Upper lobe of right lung (tissue), 1 donor: Measurements from ENCODE around the gene CROCC2. TPM values are rescaled to one million over a fixed set of nuclear protein-coding genes. Genes with fewer than 3 reads are reported as not detected.
A peak's percentile ranks its signal among the peaks of the same experiment; 100 is the strongest.

ENCODE experiments used
- ATAC-seq: fragments of 200-7000 bp; cut with Tn5 transposase; one replicate; pipeline ENCODE4 v1.9.1; 2020; ENCODE audit warnings: mild to moderate bottlenecking, moderate library complexity
- DNase-seq: peaks from one replicate; pipeline ENCODE4 v3.0.0-alpha.2; 2020
- H3K27ac ChIP-seq: fragments of 200-600 bp; one replicate; pipeline ENCODE4 v1.8.0; 2022
- H3K27me3 ChIP-seq: fragments of 200-600 bp; one replicate; pipeline ENCODE4 v1.8.0; 2022; ENCODE audit warnings: mild to moderate bottlenecking
- H3K36me3 ChIP-seq: fragments of 200-600 bp; one replicate; pipeline ENCODE4 v1.8.0; 2022
- H3K4me1 ChIP-seq: fragments of 200-600 bp; one replicate; pipeline ENCODE4 v1.8.0; 2022
- H3K4me3 ChIP-seq: fragments of 200-600 bp; one replicate; pipeline ENCODE4 v1.8.0; 2022; ENCODE audit warnings: mild to moderate bottlenecking
- H3K9me3 ChIP-seq: fragments of 200-600 bp; one replicate; pipeline ENCODE4 v1.8.0; 2022
- intact Hi-C: fragments of 100-400 bp; cut with DNase I; formaldehyde crosslinking; loops from one replicate; pipeline ENCODE4 v1.11.0; 2022
- long read RNA-seq: library from polyadenylated mRNA; unstranded; transcript quantifications from one replicate; pipeline ENCODE4 v2.0.0, GENCODE V29; 2021
- total RNA-seq: library from RNA; stranded (reverse); fragmentation: NEBNext Ultra II Directional; extraction: Animal tissue kit (Norgen Biotek cat#: 25700); gene quantifications from one replicate; pipeline ENCODE4 v1.2.1, GENCODE V29; 2021
- TF ChIP-seq, protein P1 (sequence below): fragments of 200-600 bp; IDR thresholded peaks from one replicate; pipeline ENCODE4 v1.8.0; 2022; ENCODE audit warnings: antibody characterized with exemption
- donor health status: DM: no; HTN: yes; CAD: no; lungs with severe emphysema.

CROCC2 gene
- total RNA-seq, result 0.26 TPM
- long read RNA-seq, partial matches to known transcripts, result 0 of 1 reads
- long read RNA-seq, other reads (novel, unspliced or antisense), result 1 of 1 reads

- Histone ChIP-seq H3K4me1 (no peaks in the 10 kb centered on the region), H3K9me3 (no peaks in the 10 kb centered on the region), H3K36me3 (no peaks in the 10 kb centered on the region), H3K27me3 (no peaks in the 10 kb centered on the region), H3K4me3 (no peak within 1 kb of the TSS), H3K27ac (no peak within 1 kb of the TSS)
- DNase-seq (no peak), ATAC-seq (peak; percentile 11)
- intact Hi-C loops, result no loop called here
- TF ChIP-seq, protein P1, sequence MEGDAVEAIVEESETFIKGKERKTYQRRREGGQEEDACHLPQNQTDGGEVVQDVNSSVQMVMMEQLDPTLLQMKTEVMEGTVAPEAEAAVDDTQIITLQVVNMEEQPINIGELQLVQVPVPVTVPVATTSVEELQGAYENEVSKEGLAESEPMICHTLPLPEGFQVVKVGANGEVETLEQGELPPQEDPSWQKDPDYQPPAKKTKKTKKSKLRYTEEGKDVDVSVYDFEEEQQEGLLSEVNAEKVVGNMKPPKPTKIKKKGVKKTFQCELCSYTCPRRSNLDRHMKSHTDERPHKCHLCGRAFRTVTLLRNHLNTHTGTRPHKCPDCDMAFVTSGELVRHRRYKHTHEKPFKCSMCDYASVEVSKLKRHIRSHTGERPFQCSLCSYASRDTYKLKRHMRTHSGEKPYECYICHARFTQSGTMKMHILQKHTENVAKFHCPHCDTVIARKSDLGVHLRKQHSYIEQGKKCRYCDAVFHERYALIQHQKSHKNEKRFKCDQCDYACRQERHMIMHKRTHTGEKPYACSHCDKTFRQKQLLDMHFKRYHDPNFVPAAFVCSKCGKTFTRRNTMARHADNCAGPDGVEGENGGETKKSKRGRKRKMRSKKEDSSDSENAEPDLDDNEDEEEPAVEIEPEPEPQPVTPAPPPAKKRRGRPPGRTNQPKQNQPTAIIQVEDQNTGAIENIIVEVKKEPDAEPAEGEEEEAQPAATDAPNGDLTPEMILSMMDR, result no peak
Observed at GRCh38 chr2:240906141-240906910, at the start of gene CROCC2. TSS of gene CROCC2 (plus strand) at chr2:240906336. CDS start at chr2:240906514, 178 bp downstream.

DNA sequence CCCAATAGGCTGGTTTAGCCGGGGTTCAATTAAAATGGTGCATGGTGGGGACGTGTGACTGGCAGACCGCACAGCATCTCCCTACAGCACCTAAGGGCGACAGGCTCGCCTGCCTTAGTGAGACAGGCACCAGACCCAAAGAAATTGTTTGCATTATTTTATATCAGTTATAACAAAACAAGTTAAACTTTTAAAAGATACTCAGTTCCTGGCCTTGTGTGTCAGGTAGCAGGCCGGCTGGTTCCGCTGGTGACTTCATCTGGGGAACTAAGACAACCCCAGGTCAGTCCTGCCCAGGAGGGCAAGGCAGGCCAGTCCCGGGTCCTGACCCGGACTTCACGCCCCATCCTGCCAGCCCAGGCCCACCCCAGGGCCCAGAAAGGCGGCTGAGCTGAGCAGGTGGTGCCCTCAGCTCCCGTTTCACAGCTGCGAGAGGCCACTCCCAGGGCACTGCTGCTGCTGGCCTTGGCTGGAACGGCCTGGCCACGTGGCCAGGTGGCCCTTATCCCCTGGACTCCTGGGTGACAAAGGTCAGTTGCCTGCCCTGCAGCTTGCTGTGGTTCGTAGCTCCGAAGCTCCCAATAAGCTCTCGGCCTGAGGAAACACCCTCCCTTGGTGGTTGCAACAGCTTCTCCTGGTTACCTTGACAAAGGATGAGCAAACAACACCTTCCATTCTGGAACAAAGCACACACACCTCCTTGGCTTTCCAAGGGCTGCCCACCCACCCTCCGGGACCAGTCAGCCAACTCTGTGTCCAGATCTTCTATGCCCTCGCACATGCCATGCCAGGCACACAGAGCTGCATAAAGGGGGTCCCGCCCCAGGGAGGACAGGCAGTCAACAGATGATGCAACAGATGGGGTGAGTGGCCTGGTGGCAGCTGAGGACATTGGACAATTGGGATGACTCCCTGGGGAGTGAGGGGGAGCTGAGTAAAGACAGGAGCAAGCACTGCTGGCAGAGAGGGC lies 48.8 kb upstream of the CROCC2 start:
- Histone ChIP-seq H3K36me3 (no peaks in the 10 kb centered on the region), H3K9me3 (no peaks in the 10 kb centered on the region), H3K4me3 (no peak overlapping the region), H3K27ac (no peak overlapping the region), H3K4me1 (no peaks in the 10 kb centered on the region), H3K27me3 (no peaks in the 10 kb centered on the region)
- intact Hi-C loops, result no loop called here
- TF ChIP-seq, protein P1, result no peak
- DNase-seq (no peak), ATAC-seq (no peak)

- TF ChIP-seq, protein P1, result no peak
- no peaks in the 10 kb centered on the region for H3K27me3 ChIP-seq
- DNase-seq (no peak), ATAC-seq (no peak)
- intact Hi-C loops, result no loop called here
- H3K36me3 ChIP-seq, result no peaks in the 10 kb centered on the region
- H3K4me1 ChIP-seq, result no peaks in the 10 kb centered on the region
- H3K27ac ChIP-seq, result no peak overlapping the region
- no peaks in the 10 kb centered on the region for H3K9me3 ChIP-seq
- no peak overlapping the region for H3K4me3 ChIP-seq
Observed at GRCh38 chr2:240858321-240858720, 47.8 kb upstream of the CROCC2 start.

- DNase-seq, result no peak
- Histone ChIP-seq H3K9me3 (no peaks in the 10 kb centered on the region), H3K4me1 (no peaks in the 10 kb centered on the region), H3K36me3 (no peaks in the 10 kb centered on the region), H3K27ac (no peak overlapping the region), H3K4me3 (no peak overlapping the region), H3K27me3 (no peaks in the 10 kb centered on the region)
- TF ChIP-seq, protein P1, result no peak
- ATAC-seq, result no peak
- intact Hi-C loops, result no loop called here
Observed at GRCh38 chr2:240858871-240859270, 47.3 kb upstream of the CROCC2 start.

GRCh38 chr2:240861547-240861946 lies 44.6 kb upstream of the CROCC2 start:
- Histone ChIP-seq H3K9me3 (no peaks in the 10 kb centered on the region), H3K27ac (no peak overlapping the region), H3K36me3 (no peaks in the 10 kb centered on the region), H3K4me3 (no peak overlapping the region), H3K27me3 (no peaks in the 10 kb centered on the region), H3K4me1 (no peaks in the 10 kb centered on the region)
- TF ChIP-seq, protein P1, result no peak
- DNase-seq (no peak), ATAC-seq (peak; percentile 12)
- intact Hi-C loops, result no loop called here
